Measurements from ENCODE around the gene DTX3.
"Not testable (repeated sequence)": the region's sequence is repeated elsewhere in the genome, so short reads cannot be mapped to it uniquely, and the experiment has no call there.

DNA sequence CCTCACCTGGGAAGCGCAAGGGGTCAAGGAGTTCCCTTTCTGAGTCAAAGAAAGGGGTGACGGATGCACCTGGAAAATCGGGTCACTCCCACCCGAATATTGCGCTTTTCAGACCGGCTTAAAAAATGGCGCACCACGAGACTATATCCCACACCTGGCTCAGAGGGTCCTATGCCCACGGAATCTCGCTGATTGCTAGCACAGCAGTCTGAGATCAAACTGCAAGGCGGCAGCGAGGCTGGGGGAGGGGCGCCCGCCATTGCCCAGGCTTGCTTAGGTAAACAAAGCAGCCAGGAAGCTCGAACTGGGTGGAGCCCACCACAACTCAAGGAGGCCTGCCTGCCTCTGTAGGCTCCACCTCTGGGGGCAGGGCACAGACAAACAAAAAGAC is 42.0 kb downstream of the DTX3 start:
- TF ChIP-seq, protein P1, sequence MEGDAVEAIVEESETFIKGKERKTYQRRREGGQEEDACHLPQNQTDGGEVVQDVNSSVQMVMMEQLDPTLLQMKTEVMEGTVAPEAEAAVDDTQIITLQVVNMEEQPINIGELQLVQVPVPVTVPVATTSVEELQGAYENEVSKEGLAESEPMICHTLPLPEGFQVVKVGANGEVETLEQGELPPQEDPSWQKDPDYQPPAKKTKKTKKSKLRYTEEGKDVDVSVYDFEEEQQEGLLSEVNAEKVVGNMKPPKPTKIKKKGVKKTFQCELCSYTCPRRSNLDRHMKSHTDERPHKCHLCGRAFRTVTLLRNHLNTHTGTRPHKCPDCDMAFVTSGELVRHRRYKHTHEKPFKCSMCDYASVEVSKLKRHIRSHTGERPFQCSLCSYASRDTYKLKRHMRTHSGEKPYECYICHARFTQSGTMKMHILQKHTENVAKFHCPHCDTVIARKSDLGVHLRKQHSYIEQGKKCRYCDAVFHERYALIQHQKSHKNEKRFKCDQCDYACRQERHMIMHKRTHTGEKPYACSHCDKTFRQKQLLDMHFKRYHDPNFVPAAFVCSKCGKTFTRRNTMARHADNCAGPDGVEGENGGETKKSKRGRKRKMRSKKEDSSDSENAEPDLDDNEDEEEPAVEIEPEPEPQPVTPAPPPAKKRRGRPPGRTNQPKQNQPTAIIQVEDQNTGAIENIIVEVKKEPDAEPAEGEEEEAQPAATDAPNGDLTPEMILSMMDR (IDR thresholded peaks at IDR 0.05) = not testable (repeated sequence)
- TF ChIP-seq ZFX (IDR thresholded peaks at IDR 0.05; ENCODE audit: borderline replicate concordance) = not testable (repeated sequence)
